Endothelial cell of umbilical vein (primary cell): Measurements from ENCODE around the gene BCL2. TPM values are rescaled to one million over a fixed set of nuclear protein-coding genes. Genes with fewer than 3 reads are reported as not detected.

Experiments
- BruUV-seq: library from RNA; stranded (reverse); fragments of 400-500 nt; replicated peaks from 2 replicates; lab custom pipeline; 2021; lab: Mats Ljungman, UMichigan
- CTCF ChIA-PET: fragments of 300-600, 350-600 bp; sonication (Branson Sonifier 250); formaldehyde crosslinking; loops from one replicate; lab custom pipeline; 2021; ENCODE audit warnings: antibody characterized with exemption, inconsistent platforms; lab: Charles Lee
- POLR2A ChIA-PET: fragments of 300-600, 350-600 bp; sonication (Branson Sonifier 250); formaldehyde crosslinking; loops from one replicate; lab custom pipeline; 2021; ENCODE audit warnings: antibody characterized with exemption, inconsistent platforms; lab: Charles Lee
- DNase-seq: peaks from one replicate; pipeline ENCODE4 v3.0.0-alpha.2; 2011; ENCODE audit warnings: low read depth, low spot score
- FAIRE-seq: peaks from 2 replicates; lab custom pipeline; 2011; peaks lifted over from hg19 to GRCh38; lab: Jason Lieb, UNC
- H2AFZ ChIP-seq: 2 replicates; pipeline ENCODE4 v1.6.0; 2012; ENCODE audit warnings: low read depth, low read length, control low read depth, inconsistent platforms
- H3K27ac ChIP-seq: 2 replicates; pipeline ENCODE4 v1.5.1; 2011; ENCODE audit warnings: low read depth, mild to moderate bottlenecking, control low read depth, low read length, moderate library complexity; ENCODE audit not compliant: insufficient read depth
- H3K27me3 ChIP-seq, 2 experiments: 2 replicates each; pipeline versions ENCODE4 v1.6.0 to v1.6.1; 2011; ENCODE audit warnings: low read length in 2 of 2, mixed read lengths in 1 of 2; ENCODE audit not compliant: control insufficient read depth in 2 of 2, insufficient read depth in 2 of 2
- H3K36me3 ChIP-seq, 2 experiments: 2 replicates in 1 of 2; 3 replicates in 1 of 2; pipeline ENCODE4 v1.5.1; 2011; ENCODE audit warnings: low read length in 2 of 2, mild to moderate bottlenecking in 1 of 2, moderate library complexity in 1 of 2; ENCODE audit not compliant: control insufficient read depth in 2 of 2, insufficient read depth in 2 of 2; ENCODE audit errors: extremely low read depth in 1 of 2
- H3K4me1 ChIP-seq: 3 replicates; pipeline ENCODE4 v1.5.1; 2011; ENCODE audit warnings: mild to moderate bottlenecking, low read length; ENCODE audit not compliant: control insufficient read depth, insufficient read depth; ENCODE audit errors: extremely low read depth
- H3K4me2 ChIP-seq: 2 replicates; pipeline ENCODE4 v1.6.1; 2011; ENCODE audit warnings: low read length, control low read depth, mixed read lengths; ENCODE audit not compliant: insufficient read depth
- H3K4me3 ChIP-seq, 3 experiments: fragments of 200-600 bp in 1 of 3; sonication (generic), shearing (Covaris generic) in 1 of 3; replicated peaks in 1 of 3; 2 replicates each; pipeline ENCODE4 v1.5.1; 2011 to 2016; ENCODE audit warnings: control low read depth in 3 of 3, low read length in 3 of 3, mild to moderate bottlenecking in 2 of 3, inconsistent platforms in 1 of 3, low read depth in 1 of 3, moderate library complexity in 1 of 3; ENCODE audit not compliant: insufficient read depth in 1 of 3
- H3K79me2 ChIP-seq: 2 replicates; pipeline ENCODE4 v1.6.0; 2012; ENCODE audit warnings: low read length, inconsistent platforms; ENCODE audit not compliant: control insufficient read depth, insufficient read depth
- H3K9ac ChIP-seq: replicated peaks from 2 replicates; pipeline ENCODE3; 2011; ENCODE audit warnings: low read length, control low read depth; ENCODE audit not compliant: insufficient read depth; ENCODE audit errors: extremely low read depth
- H3K9me1 ChIP-seq: replicated peaks from 3 replicates; pipeline ENCODE4 v1.6.0; 2011; ENCODE audit warnings: mild to moderate bottlenecking, low read length; ENCODE audit not compliant: control insufficient read depth, insufficient read depth; ENCODE audit errors: extremely low read depth
- H3K9me3 ChIP-seq: replicated peaks from 2 replicates; pipeline ENCODE4 v1.5.1; 2012; ENCODE audit warnings: low read length, inconsistent platforms; ENCODE audit not compliant: control insufficient read depth, insufficient read depth
- H4K20me1 ChIP-seq: replicated peaks from 2 replicates; pipeline ENCODE3; 2011; ENCODE audit warnings: mild to moderate bottlenecking, low read length; ENCODE audit not compliant: control insufficient read depth, insufficient read depth; ENCODE audit errors: extremely low read depth
- EZH2 ChIP-seq: IDR thresholded peaks from 2 replicates; pipeline ENCODE4 v1.6.1; 2012; ENCODE audit warnings: borderline replicate concordance, low read depth, mild to moderate bottlenecking, moderate library complexity, low read length, inconsistent platforms; ENCODE audit not compliant: severe bottlenecking
- FOS ChIP-seq: IDR thresholded peaks from 2 replicates; pipeline ENCODE4 v1.6.1; 2011; ENCODE audit warnings: mild to moderate bottlenecking, low read length, moderate library complexity, borderline replicate concordance; ENCODE audit not compliant: insufficient read depth
- GATA2 ChIP-seq: IDR thresholded peaks from 2 replicates; pipeline ENCODE4 v1.7.0; 2011; ENCODE audit warnings: low read depth, mild to moderate bottlenecking, moderate library complexity, mixed read lengths, low read length; ENCODE audit not compliant: insufficient read length, insufficient read depth
- JUN ChIP-seq: IDR thresholded peaks from 2 replicates; pipeline ENCODE4 v1.6.1; 2011; ENCODE audit warnings: borderline replicate concordance, low read depth; ENCODE audit not compliant: insufficient read length, insufficient read depth
- MYC ChIP-seq: IDR thresholded peaks from one replicate; pipeline ENCODE4 v1.6.1; 2011; ENCODE audit warnings: mild to moderate bottlenecking, low read depth, low read length
- POLR2AphosphoS5 ChIP-seq: IDR thresholded peaks from 2 replicates; pipeline ENCODE4 v1.6.1; 2012; ENCODE audit warnings: low read depth, mild to moderate bottlenecking, control low read depth, low read length, moderate library complexity; ENCODE audit not compliant: insufficient read depth
- dilution Hi-C: fragments of 300-500 bp; cut with MboI; formaldehyde crosslinking; loops from one replicate; pipeline ENCODE4 v1.15.0; 2019; ENCODE audit warnings: low sequenced_read_pairs; ENCODE audit not compliant: extremely low pct_ligation_motif_present
- intact Hi-C: fragments of 100-400 bp; cut with micrococcal nuclease; formaldehyde crosslinking; loops from one replicate; pipeline ENCODE4 v1.10.0; 2022
- polyA plus RNA-seq, 4 experiments: library from polyadenylated mRNA; depleted of rRNA in 3 of 4; stranded (reverse) in 3 of 4; unstranded in 1 of 4; fragments of >200 nt; gene quantifications; 2 replicates each; pipeline versions ENCODE4 v1.2.1 to v1.2.3, GENCODE V29; 2011 to 2012; ENCODE audit warnings: missing spikeins in 1 of 4
- total RNA-seq: library from RNA; stranded (reverse); gene quantifications from 2 replicates; pipeline ENCODE4 v1.2.3, GENCODE V29; 2021

BCL2 gene
- total and polyA plus RNA-seq, 2 donors (not counting 3 experiments of a cell fraction or from before 2014, with no cell fraction given): 0.35 to 5.0 TPM

DNA sequence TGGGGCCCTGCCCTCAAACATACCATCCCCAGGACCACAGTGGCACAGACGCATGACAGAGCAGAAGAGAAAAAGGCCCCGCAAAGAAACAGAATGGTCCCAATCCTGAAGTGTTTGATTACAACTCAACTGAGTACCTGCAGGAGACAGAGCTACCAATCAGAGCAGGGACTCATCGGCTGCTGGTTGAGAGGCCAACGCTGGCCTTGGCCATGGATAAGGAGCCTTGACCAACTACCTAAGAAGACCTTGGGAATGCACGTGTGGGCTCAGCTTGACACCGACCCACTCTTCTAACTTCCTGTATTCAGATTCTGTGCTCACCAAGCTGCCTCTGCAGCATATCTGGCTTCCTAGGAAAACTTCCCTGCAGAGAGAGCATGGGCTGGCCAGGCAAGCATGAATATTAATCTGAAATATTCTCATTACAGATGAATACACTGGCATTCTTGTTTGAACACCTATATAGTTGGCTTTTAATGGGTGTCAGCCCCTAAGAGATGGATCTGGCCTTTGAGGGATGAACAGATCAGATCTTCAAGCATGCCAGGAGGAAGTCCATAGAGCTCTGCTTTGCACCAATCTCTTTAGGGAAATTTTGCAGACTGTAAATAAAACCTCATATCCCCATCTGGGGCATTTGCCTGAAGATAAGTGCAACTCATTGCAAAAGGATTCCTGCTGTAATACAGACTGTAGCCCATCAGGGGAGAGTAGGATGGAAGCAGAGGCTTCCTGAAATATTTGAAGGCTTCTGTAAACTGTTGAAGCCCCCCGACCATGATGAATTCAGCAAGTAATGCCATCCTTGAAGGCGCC, 135.4 kb downstream of the BCL2 start:
- H3K4me3 ChIP-seq: no peak overlapping the region
- no peak for FAIRE-seq
- H3K27ac ChIP-seq: no peak overlapping the region
- no peak overlapping the region for H2AFZ ChIP-seq
- H3K4me2 ChIP-seq: no peak overlapping the region
- no peaks in the 10 kb centered on the region for H3K9me3 ChIP-seq
- no peaks in the 10 kb centered on the region for H3K9me1 ChIP-seq
- no peaks in the 10 kb centered on the region for H3K36me3 ChIP-seq
- TF ChIP-seq JUN (no peak), FOS (no peak)
- dilution Hi-C loops (no loop called here), intact Hi-C loops (no loop called here)
- ChIA-PET POLR2A (no interaction called here), CTCF (no interaction called here)
- no peaks in the 10 kb centered on the region for H4K20me1 ChIP-seq
- no peak for DNase-seq
- H3K4me1 ChIP-seq: no peaks in the 10 kb centered on the region
- no peak overlapping the region for H3K9ac ChIP-seq
- no peaks in the 10 kb centered on the region for H3K79me2 ChIP-seq
- peaks cover 0 to 2% of the 10 kb centered on the region in 2 experiments for H3K27me3 ChIP-seq
- no TSS peak for BruUV-seq

DNA sequence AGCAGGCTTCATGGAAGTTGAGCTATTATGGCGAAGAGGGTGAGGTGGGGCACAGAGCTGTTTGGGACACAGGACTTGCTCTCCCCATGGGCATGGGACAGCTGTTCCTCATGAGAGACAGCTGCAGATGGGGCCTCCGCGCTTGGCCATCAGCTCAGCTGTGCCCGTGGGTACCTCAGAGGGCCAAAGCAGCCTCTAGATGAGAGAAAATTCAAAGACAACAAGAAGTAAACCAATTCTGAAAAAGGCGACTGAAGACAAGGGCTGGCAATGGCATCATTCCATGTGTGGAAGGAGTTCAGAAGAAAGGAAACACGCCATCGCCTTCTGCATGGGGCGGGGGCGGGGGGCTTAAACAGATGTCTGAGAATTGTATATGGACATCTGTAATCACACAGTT, 136.2 kb downstream of the BCL2 start:
- POLR2A ChIA-PET: no interaction called here
- DNase-seq (no peak), FAIRE-seq (no peak)
- no peak overlapping the region for H3K27ac ChIP-seq
- no peak overlapping the region for H2AFZ ChIP-seq
- no TSS peak for BruUV-seq
- H3K4me2 ChIP-seq: no peak overlapping the region
- no peaks in the 10 kb centered on the region for H3K4me1 ChIP-seq
- no peaks in the 10 kb centered on the region for H3K79me2 ChIP-seq
- intact Hi-C loops (no loop called here), dilution Hi-C loops (no loop called here)
- H3K36me3 ChIP-seq: no peaks in the 10 kb centered on the region
- peaks cover 0 to 2% of the 10 kb centered on the region in 2 experiments for H3K27me3 ChIP-seq
- CTCF ChIA-PET: no interaction called here
- no peaks in the 10 kb centered on the region for H3K9me3 ChIP-seq
- no peak overlapping the region for H3K9ac ChIP-seq
- H3K4me3 ChIP-seq: no peak overlapping the region
- no peaks in the 10 kb centered on the region for H4K20me1 ChIP-seq
- no peaks in the 10 kb centered on the region for H3K9me1 ChIP-seq
- no peak for TF ChIP-seq MYC
- TF ChIP-seq POLR2AphosphoS5: no peak
- no peak for TF ChIP-seq GATA2
- no peak for TF ChIP-seq EZH2
- TF ChIP-seq JUN: no peak
